HEK293 (cell line): ENCODE results near the gene IL13.

Source experiments
- MZF1 ChIP-seq: fragments of 450-650 bp; formaldehyde crosslinking; IDR thresholded peaks from 2 replicates; pipeline ENCODE4 v1.5.1; 2017; ENCODE audit warnings: missing biosample characterization, missing genetic modification characterization, borderline replicate concordance
- TRIM28 ChIP-seq: IDR thresholded peaks from 2 replicates; pipeline ENCODE4 v1.6.1; 2011; ENCODE audit warnings: low read length, control low read depth, borderline replicate concordance
- YY1 ChIP-seq: fragments of 450-650 bp; formaldehyde crosslinking; IDR thresholded peaks from 2 replicates; pipeline ENCODE4 v1.5.1; 2018; ENCODE audit warnings: missing biosample characterization, missing genetic modification characterization
- ZBTB7A ChIP-seq: fragments of 450-650 bp; formaldehyde crosslinking; IDR thresholded peaks from 2 replicates; pipeline ENCODE4 v1.5.1; 2016; ENCODE audit warnings: low read depth, missing biosample characterization, missing genetic modification characterization
- ZNF843 ChIP-seq: fragments of 450-650 bp; formaldehyde crosslinking; IDR thresholded peaks from 2 replicates; pipeline ENCODE4 v1.5.1; 2016; ENCODE audit warnings: missing biosample characterization, missing genetic modification characterization
- TF ChIP-seq, protein P1 (sequence below): fragments of 450-650 bp; formaldehyde crosslinking; IDR thresholded peaks from 2 replicates; pipeline ENCODE4 v1.5.1; 2016; ENCODE audit warnings: missing biosample characterization, missing genetic modification characterization

DNA sequence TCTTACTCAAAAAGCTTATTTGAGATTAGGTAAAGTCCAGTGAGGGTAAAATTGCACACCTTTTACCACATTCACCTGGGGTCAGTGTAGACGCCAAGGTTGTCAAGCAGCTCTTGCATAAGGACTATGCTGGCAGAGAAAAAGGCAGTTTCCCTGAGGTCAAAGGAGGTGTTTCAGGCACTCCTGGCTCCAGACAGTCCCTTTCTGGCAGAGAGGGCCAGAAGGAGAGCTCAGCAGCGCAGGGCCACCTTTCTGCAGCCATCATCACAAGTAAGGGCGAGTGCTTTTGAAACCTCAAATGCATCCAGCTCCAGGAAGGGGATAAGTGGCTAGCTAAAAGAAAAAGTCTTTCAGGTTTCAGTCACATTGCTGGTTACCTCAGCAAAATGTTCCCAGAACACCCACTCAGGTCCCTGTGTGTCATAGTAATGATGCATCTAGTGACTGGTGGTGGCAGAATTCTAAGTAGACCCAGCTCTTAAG, 16.7 kb upstream of the IL13 start:
- TF ChIP-seq ZBTB7A (tag by site-specific recombination), result no peak
- TF ChIP-seq MZF1 (tag by site-specific recombination), result no peak
- TF ChIP-seq TRIM28, result no peak
- TF ChIP-seq YY1, result no peak
- TF ChIP-seq ZNF843 (tag by site-specific recombination), result no peak
- TF ChIP-seq, protein P1, sequence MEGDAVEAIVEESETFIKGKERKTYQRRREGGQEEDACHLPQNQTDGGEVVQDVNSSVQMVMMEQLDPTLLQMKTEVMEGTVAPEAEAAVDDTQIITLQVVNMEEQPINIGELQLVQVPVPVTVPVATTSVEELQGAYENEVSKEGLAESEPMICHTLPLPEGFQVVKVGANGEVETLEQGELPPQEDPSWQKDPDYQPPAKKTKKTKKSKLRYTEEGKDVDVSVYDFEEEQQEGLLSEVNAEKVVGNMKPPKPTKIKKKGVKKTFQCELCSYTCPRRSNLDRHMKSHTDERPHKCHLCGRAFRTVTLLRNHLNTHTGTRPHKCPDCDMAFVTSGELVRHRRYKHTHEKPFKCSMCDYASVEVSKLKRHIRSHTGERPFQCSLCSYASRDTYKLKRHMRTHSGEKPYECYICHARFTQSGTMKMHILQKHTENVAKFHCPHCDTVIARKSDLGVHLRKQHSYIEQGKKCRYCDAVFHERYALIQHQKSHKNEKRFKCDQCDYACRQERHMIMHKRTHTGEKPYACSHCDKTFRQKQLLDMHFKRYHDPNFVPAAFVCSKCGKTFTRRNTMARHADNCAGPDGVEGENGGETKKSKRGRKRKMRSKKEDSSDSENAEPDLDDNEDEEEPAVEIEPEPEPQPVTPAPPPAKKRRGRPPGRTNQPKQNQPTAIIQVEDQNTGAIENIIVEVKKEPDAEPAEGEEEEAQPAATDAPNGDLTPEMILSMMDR (tag by site-specific recombination), result no peak
